MG63 (cell line): ENCODE results near the gene CYP4F12. TPM values are rescaled to one million over a fixed set of nuclear protein-coding genes. Genes with fewer than 3 reads are reported as not detected.

Source experiments
- DNase-seq: peaks from one replicate; pipeline ENCODE4 v3.0.0-alpha.2; 2020
- H3K27me3 ChIP-seq: fragments of 250-450 bp; sonication (Bioruptor Pico); 2 replicates; pipeline ENCODE4 v1.5.1; 2020; ENCODE audit warnings: mild to moderate bottlenecking, moderate library complexity
- H3K36me3 ChIP-seq: fragments of 250-450 bp; sonication (Bioruptor Pico); 2 replicates; pipeline ENCODE4 v1.5.1; 2020; ENCODE audit warnings: mild to moderate bottlenecking, moderate library complexity
- H3K4me3 ChIP-seq: fragments of 250-450 bp; sonication (Bioruptor Pico); 2 replicates; pipeline ENCODE4 v1.5.1; 2020; ENCODE audit warnings: mild to moderate bottlenecking, moderate library complexity
- H3K9me3 ChIP-seq: fragments of 250-450 bp; sonication (Bioruptor Pico); 2 replicates; pipeline ENCODE4 v1.5.1; 2020; ENCODE audit warnings: mild to moderate bottlenecking, moderate library complexity
- total RNA-seq: library from RNA; depleted of rRNA; stranded (reverse); fragments of >200 nt; shearing (Covaris generic); gene quantifications from 2 replicates; pipeline ENCODE4 v1.2.3, GENCODE V29; 2014; ENCODE audit warnings: low replicate concordance; rRNA removed

Gene CYP4F12
- not detected in 2 replicates for total RNA-seq

GRCh38 chr19:15672580-15673175 lies at the start of gene CYP4F12:
Gene CYP4F12 (plus strand): TSS chr19:15673087. CDS start chr19:15673530, 443 bp downstream.
- DNase-seq = peak; percentile 80

DNA sequence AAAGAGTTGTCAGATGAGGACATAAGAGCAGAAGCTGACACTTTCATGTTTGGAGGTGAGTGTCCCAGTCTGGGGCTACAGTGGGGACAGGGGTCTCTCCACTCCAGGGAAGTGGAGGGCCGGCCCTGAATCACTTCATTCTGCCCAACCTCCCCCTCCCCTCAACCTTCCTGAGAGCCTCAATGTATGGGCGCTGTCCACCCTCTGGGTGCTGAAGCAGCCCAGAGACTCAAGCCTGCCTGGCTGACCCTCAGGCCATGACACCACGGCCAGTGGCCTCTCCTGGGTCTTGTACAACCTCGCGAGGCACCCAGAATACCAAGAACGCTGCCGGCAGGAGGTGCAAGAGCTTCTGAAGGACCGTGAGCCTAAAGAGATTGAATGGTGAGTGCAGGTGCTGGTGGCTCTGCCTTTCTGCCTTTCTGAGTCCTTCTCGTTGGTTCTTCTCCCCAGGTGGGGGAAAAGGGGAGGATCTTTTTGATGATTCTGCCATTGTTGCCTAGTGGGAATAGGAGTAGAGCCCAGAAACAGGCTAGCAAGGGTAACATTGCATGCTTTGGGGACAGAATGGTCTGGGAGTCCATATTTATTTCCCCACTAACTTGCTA lies 49.1 kb upstream of the CYP4F12 start:
- Histone ChIP-seq H3K9me3 (no peaks in the 10 kb centered on the region), H3K36me3 (no peaks in the 10 kb centered on the region), H3K4me3 (no peak overlapping the region), H3K27me3 (peaks cover 16% of the 10 kb centered on the region)
- DNase-seq = no peak

More at GRCh38 chr19:15672580-15673175, at the start of gene CYP4F12:
- Histone ChIP-seq H3K4me3 (no peak within 1 kb of the TSS), H3K36me3 (no peaks in the 10 kb centered on the region), H3K27me3 (peaks cover 12% of the 10 kb centered on the region; the same call in 1 of the 2 replicates), H3K9me3 (no peaks in the 10 kb centered on the region)

DNA sequence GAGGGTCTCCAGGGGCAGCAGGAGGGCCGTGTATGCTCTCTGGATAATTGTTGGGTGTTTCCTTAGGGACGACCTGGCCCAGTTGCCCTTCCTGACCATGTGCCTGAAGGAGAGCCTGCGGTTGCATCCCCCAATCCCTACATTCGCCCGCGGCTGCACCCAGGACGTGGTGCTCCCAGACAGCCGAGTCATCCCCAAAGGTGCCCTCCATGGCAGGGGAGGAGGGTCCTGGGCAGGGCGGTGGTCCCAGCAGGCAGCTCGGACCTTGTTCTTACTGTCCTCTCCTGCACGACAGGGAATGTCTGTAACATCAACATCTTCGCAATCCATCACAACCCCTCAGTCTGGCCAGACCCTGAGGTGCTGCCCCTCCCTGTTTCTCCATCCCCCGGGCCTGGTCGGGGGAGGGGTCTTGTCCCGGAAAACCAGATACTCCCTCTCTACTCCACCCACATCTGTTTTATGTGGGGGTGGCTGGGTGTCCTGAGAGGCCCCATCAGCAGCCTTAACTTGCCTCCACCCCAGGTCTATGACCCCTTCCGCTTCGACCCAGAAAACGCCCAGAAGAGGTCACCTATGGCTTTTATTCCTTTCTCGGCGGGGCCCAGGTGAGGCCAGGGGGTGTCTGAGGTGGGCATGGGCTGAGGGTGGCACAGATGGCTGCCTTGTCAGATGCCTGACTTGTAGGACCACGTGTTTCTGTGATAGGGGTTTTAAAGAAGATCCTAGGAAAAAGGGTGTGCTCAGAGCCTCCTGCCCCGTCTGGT lies 44.5 kb upstream of the CYP4F12 start:
- Histone ChIP-seq H3K9me3 (0 out of 2 replicates have a peak, but pooled peaks cover 4% of the 10 kb centered on the region), H3K36me3 (no peaks in the 10 kb centered on the region), H3K27me3 (peaks cover 10% of the 10 kb centered on the region), H3K4me3 (no peak overlapping the region)
- DNase-seq = no peak

GRCh38 chr19:15629003-15629880 lies 43.6 kb upstream of the CYP4F12 start:
- Histone ChIP-seq H3K36me3 (no peaks in the 10 kb centered on the region), H3K4me3 (no peak overlapping the region), H3K9me3 (0 out of 2 replicates have a peak, but pooled peaks cover 4% of the 10 kb centered on the region), H3K27me3 (peaks cover 5% of the 10 kb centered on the region)
- DNase-seq = peak; percentile 68

DNA sequence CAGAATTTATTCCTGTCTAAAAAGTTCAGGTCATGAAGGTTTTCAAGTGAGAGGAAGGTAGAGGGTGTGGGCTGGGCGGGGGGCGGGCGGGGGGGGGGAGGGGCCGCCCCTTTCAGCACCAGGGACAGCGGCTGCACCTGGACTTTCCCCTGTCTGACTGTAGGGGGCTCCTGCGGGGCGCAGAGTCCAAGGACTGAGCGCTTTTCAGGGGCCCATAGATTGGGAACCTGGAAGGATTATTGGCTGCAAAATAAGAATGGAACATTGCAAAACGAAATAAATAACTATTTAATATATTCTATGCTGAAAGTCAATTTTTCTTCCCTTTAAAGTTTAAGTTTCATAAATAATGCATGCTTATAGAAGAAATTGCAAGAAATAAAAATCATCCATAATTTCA lies 41.1 kb upstream of the CYP4F12 start:
- H3K9me3 ChIP-seq = 0 out of 2 replicates have a peak, but pooled peaks cover 4% of the 10 kb centered on the region
- DNase-seq = no peak
- no peaks in the 10 kb centered on the region for H3K36me3 ChIP-seq
- no peak overlapping the region for H3K4me3 ChIP-seq
- H3K27me3 ChIP-seq = peaks cover under 1% of the 10 kb centered on the region

GRCh38 chr19:15633082-15633835 lies 39.6 kb upstream of the CYP4F12 start:
- DNase-seq = no peak
- no peaks in the 10 kb centered on the region; the same call in none of the 2 replicates for H3K27me3 ChIP-seq
- H3K36me3 ChIP-seq = no peaks in the 10 kb centered on the region
- no peak overlapping the region for H3K4me3 ChIP-seq
- H3K9me3 ChIP-seq = 0 out of 2 replicates have a peak, but pooled peaks cover 4% of the 10 kb centered on the region

DNA sequence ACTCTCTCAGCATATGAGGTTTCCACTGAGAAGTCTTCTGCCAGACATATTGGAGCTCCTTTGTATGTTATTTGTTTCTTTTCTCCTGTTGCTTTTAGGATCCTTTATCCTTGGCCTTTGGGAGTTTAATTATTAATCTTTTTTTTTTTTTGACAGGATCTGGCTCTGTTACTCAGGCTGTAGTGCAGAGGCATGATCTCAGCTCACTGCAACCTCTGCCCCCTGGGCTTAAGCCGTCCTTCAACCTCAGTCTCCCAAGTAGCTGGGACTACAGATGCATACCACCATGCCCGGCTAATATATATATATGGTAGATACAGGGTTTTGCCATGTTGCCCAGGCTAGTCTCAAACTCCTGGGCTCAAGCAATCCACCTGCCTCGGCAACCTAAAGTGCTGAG lies 38.8 kb upstream of the CYP4F12 start:
- Histone ChIP-seq H3K9me3 (0 out of 2 replicates have a peak, but pooled peaks cover 4% of the 10 kb centered on the region), H3K27me3 (no peaks in the 10 kb centered on the region; the same call in none of the 2 replicates), H3K36me3 (no peaks in the 10 kb centered on the region), H3K4me3 (no peak overlapping the region)
- DNase-seq = no peak

DNA sequence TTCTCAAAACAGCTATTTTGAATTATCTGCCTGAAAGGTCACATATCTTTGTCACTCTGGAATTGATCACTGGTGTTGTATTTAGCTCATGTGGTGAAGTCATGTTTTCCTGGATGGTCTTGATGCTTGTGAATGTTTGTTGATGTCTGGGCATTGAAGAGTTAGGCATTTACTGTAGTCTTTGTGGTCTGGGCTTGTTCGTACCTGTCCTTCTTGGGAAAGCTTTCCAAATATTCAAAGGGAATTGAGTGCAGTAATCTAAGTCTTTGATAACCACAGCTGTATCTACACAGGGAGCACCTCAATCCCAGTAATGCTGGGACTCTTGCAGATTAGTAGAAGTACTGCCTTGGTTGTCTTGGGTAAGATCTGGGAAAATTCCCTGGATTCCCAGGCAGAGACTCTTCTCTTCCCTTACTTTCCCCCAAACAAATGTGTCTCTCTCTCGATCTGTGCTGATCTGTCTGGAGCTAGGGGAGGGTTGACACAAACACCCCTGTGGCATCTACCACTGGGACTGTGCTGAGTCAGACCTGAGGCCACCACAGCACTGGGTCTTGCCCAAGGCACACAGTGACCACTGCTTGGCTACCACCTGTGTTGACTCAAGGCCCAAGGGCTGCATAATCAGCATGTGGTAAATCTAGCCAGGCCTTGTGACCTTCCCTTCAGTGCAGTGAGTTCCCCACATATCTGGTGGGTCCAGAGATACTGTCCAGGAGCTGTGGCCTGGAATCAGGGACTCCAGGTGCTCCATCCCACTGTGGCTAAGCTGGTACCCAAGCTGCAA lies 37.7 kb upstream of the CYP4F12 start:
- Histone ChIP-seq H3K27me3 (no peaks in the 10 kb centered on the region; the same call in none of the 2 replicates), H3K36me3 (no peaks in the 10 kb centered on the region), H3K4me3 (no peak overlapping the region), H3K9me3 (0 out of 2 replicates have a peak, but pooled peaks cover 4% of the 10 kb centered on the region)
- DNase-seq = no peak

- Histone ChIP-seq H3K36me3 (no peaks in the 10 kb centered on the region), H3K27me3 (no peaks in the 10 kb centered on the region; the same call in none of the 2 replicates), H3K4me3 (no peak overlapping the region), H3K9me3 (0 out of 2 replicates have a peak, but pooled peaks cover 4% of the 10 kb centered on the region)
- DNase-seq = no peak
Observed at GRCh38 chr19:15636026-15636425, 36.9 kb upstream of the CYP4F12 start.

GRCh38 chr19:15639596-15639995 lies 33.3 kb upstream of the CYP4F12 start:
- DNase-seq = no peak
- H3K36me3 ChIP-seq = no peaks in the 10 kb centered on the region
- H3K4me3 ChIP-seq = no peak overlapping the region
- no peaks in the 10 kb centered on the region; the same call in none of the 2 replicates for H3K27me3 ChIP-seq
- no peaks in the 10 kb centered on the region for H3K9me3 ChIP-seq

- no peaks in the 10 kb centered on the region for H3K9me3 ChIP-seq
- no peaks in the 10 kb centered on the region for H3K36me3 ChIP-seq
- no peaks in the 10 kb centered on the region; the same call in none of the 2 replicates for H3K27me3 ChIP-seq
- H3K4me3 ChIP-seq = no peak within 1 kb of the TSS
- peak; percentile 53 for DNase-seq
Observed at GRCh38 chr19:15640294-15640903, 32.5 kb upstream of the CYP4F12 start, which contains the start of gene CYP4F3. Gene CYP4F3 (plus strand): TSS chr19:15640897. CDS start chr19:15641416, 519 bp downstream.

DNA sequence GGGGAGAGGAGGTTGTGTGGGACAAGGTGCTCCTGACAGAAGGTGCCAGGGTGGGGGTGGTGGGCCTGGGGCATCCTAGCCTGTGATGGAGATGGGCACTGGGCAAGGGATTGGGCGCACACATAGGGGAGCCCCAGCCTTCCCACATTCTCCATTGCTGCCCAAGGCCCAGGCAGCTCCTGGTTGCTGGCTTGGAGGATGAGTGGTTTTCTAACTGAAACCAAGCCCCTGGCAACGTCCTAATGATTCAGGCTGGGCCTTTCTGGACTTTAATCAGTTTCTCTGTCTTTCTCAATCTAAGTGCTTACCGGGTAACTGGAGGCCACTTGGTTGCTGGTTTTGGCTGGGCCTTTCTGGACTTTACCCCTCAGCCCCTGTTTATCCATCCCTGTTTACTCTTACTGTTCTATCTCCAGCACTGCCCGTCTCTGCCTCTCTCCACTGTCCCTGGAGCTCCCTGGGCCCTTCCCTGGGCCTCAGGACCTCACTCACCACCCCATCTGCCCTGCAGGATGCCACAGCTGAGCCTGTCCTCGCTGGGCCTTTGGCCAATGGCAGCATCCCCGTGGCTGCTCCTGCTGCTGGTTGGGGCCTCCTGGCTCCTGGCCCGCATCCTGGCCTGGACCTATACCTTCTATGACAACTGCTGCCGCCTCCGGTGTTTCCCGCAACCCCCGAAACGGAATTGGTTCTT lies 31.8 kb upstream of the CYP4F12 start:
- no peaks in the 10 kb centered on the region for H3K36me3 ChIP-seq
- H3K27me3 ChIP-seq = no peaks in the 10 kb centered on the region; the same call in none of the 2 replicates
- DNase-seq = no peak
- no peak overlapping the region for H3K4me3 ChIP-seq
- H3K9me3 ChIP-seq = no peaks in the 10 kb centered on the region

DNA sequence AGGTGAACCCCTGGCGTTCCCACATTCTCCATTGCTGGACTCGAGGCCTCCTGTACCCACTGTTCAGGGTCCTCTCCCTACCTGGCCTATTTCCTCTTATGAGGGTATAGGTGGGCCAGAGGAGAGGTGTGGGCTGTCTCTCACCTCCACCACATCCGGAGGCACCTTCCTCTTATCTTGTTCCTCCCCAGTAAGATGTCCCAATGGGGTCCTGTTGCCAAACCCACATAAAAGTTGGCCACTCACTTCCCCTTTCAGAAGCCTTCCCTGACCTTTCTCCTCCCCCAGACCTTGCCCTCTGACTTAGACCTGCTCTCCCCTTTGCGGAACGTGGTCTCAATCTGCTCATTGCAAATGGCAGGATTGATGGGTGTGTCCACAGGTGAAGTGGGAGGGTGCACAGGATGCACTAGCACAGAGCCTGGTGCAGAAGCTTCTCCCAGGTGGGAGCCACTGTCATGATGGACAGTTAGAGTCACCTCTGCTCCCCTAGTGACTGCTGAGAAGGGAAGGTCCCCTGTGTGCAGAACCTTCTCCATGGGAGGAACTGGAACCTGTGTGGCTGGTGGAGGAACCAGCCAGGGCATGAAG lies 30.9 kb upstream of the CYP4F12 start:
- no peaks in the 10 kb centered on the region for H3K9me3 ChIP-seq
- H3K27me3 ChIP-seq = no peaks in the 10 kb centered on the region; the same call in 1 of the 2 replicates
- DNase-seq = no peak
- H3K36me3 ChIP-seq = no peaks in the 10 kb centered on the region
- H3K4me3 ChIP-seq = no peak overlapping the region

DNA sequence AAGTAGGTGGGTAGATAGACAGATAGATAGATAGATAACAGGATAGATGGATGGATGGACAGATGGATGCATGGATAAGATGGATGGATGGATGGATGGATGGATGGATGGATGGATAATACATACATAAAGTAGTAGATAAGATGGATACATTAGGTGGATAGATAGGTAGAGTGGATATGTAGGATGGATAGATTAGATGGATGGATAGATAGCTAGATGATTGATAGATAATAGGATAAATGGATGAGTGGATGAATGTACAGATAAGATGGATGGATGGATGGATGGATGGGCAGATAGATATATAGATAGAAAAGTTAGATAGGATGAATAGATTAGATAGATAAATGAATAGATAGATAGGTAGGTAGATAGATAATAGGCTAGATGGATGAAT lies 30.1 kb upstream of the CYP4F12 start:
- H3K27me3 ChIP-seq = no peaks in the 10 kb centered on the region
- no peak overlapping the region for H3K4me3 ChIP-seq
- no peak for DNase-seq
- no peaks in the 10 kb centered on the region for H3K36me3 ChIP-seq
- no peaks in the 10 kb centered on the region for H3K9me3 ChIP-seq
